ENCODE data around the gene GTF2F2.

DNA sequence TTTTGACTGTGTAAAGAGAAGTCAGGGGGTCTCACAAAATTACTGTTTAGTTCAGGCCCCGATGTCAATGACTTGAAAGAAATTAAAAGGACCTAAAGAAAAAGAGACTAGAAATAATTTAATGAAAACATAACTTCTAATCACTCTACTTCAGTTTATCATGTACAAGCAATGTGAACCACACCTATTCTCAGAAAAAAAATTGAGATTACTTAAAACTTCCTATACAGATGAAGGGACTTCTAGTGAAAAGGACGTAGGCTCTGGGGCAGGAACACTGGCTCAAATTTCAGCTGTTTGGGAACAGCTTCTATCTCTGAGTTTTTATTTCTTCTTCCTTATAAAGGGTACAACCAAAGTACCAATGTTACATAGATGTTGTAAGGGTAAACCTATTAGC is 182.7 kb downstream of the GTF2F2 start:
- TF ChIP-seq, protein P1, sequence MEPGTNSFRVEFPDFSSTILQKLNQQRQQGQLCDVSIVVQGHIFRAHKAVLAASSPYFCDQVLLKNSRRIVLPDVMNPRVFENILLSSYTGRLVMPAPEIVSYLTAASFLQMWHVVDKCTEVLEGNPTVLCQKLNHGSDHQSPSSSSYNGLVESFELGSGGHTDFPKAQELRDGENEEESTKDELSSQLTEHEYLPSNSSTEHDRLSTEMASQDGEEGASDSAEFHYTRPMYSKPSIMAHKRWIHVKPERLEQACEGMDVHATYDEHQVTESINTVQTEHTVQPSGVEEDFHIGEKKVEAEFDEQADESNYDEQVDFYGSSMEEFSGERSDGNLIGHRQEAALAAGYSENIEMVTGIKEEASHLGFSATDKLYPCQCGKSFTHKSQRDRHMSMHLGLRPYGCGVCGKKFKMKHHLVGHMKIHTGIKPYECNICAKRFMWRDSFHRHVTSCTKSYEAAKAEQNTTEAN (CRISPR knock-in tag; IDR thresholded peaks at IDR 0.05) = no peak
- TF ChIP-seq CREM (CRISPR knock-in tag; IDR thresholded peaks at IDR 0.05) (no peak), ESRRA (CRISPR knock-in tag; IDR thresholded peaks at IDR 0.05; ENCODE audit: borderline replicate concordance) (no peak), PRRX2 (CRISPR knock-in tag; IDR thresholded peaks at IDR 0.05) (no peak)
- TF ChIP-seq, protein P2, sequence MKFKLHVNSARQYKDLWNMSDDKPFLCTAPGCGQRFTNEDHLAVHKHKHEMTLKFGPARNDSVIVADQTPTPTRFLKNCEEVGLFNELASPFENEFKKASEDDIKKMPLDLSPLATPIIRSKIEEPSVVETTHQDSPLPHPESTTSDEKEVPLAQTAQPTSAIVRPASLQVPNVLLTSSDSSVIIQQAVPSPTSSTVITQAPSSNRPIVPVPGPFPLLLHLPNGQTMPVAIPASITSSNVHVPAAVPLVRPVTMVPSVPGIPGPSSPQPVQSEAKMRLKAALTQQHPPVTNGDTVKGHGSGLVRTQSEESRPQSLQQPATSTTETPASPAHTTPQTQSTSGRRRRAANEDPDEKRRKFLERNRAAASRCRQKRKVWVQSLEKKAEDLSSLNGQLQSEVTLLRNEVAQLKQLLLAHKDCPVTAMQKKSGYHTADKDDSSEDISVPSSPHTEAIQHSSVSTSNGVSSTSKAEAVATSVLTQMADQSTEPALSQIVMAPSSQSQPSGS (CRISPR knock-in tag; IDR thresholded peaks at IDR 0.05; ENCODE audit: borderline replicate concordance, low read depth) = no peak
- TF ChIP-seq, protein P3, sequence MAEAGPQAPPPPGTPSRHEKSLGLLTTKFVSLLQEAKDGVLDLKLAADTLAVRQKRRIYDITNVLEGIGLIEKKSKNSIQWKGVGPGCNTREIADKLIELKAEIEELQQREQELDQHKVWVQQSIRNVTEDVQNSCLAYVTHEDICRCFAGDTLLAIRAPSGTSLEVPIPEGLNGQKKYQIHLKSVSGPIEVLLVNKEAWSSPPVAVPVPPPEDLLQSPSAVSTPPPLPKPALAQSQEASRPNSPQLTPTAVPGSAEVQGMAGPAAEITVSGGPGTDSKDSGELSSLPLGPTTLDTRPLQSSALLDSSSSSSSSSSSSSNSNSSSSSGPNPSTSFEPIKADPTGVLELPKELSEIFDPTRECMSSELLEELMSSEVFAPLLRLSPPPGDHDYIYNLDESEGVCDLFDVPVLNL (CRISPR knock-in tag; IDR thresholded peaks at IDR 0.05; ENCODE audit: borderline replicate concordance, low read depth) = no peak

Measured in WTC11 (cell line).